ENCODE data around the gene GFRA1. TPM values are rescaled to one million over a fixed set of nuclear protein-coding genes. Genes with fewer than 3 reads are reported as not detected.
A peak's percentile ranks its signal among the peaks of the same experiment; 100 is the strongest.
"Not testable (repeated sequence)": the region's sequence is repeated elsewhere in the genome, so short reads cannot be mapped to it uniquely, and the experiment has no call there.

GFRA1 gene
- total RNA-seq, 1 experiment from 2014 or later, result 0.72 TPM

DNA sequence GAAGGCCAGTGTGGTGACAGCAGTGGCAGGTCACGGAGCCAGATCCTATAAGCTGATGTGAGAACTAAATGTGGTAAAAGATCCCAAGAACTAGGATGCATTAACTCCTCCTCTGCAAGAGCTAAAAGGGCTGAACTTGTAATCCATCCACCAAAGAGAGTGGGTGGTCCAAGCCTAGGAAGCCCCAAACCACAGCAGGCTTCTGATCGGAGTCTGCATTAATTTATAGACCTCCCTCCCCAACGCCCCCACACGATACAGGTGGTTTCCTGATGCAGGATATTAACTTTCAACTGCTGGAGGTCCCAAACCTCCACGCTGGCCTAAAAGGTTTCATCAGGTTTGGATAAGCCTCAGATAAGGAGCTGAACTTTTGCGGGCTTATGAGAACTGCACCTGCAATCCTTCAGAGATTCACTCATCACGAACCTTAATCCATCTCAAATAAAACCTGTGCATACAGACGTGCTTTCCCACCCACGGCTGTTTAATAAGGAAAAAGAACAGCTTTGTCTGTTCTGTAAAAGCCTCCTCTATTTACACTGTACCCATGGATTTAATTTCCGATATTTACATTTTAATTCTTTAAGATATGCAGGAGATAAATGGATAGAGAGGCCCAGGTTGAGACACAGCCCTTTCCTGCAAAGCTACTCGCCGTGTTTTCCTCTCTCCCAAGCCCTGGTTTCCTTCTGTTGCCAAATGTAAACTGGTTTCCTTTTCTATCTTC, 74.9 kb downstream of the GFRA1 start:
- no peak for DNase-seq (ENCODE audit: low read depth)

DNA sequence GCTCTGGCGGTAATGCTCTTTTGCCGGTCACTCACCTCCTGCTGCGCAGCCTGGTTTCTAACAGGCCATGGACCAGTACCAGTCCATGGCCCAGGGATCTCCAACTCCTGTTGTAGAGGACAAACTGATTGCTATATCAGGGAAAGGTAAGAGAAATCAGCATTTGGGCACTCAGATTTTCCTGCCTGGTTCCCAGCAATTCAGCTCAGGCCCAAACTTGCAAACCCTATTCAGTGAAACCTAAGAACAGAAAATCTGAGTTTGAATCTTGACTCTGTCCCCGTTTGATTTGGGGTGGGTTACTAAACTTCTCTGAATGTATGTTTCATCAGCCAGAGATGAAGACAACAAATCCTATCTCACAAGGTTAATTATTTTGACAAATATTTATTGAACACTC, 77.4 kb downstream of the GFRA1 start:
- no peak for DNase-seq (ENCODE audit: low read depth)

DNA sequence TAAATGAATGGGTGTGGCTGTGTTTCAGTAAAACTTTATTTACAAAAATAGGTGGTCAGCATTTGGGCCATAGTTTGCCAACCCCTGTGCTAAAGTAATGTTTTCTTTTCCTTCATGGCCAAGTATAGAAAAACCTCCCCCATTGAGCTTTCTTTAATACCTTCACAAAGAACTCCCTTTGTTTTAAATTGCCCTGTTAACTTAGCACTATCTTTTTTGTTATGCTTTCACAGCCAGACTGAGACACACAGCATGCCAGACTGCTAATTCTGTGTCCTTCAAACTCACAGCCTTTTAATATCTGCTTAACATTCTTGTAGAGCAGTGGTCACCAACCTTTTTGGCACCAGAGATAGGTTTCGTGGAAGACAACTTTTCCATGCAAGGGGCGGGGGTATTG, 78.0 kb downstream of the GFRA1 start:
- DNase-seq (ENCODE audit: low read depth), result no peak

DNA sequence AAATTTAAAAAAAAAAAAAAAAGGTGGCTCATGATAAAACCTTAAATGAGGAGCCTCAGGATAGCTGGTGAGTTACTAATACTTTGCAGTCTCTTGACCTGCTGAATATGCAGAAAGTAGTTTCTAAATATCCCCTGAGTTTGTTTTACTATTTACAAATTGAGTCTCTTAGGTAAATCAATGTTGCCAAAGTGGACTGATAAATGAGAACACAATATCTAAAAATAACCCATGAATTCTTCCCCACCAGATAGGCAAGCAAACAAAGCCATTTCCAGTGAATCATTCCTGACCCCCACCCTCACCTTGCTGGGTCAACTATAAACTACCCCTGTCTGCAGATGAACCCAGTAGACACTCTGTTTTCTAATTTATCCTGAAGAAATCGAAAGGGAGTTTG, 78.9 kb downstream of the GFRA1 start:
- no peak for DNase-seq (ENCODE audit: low read depth)

DNA sequence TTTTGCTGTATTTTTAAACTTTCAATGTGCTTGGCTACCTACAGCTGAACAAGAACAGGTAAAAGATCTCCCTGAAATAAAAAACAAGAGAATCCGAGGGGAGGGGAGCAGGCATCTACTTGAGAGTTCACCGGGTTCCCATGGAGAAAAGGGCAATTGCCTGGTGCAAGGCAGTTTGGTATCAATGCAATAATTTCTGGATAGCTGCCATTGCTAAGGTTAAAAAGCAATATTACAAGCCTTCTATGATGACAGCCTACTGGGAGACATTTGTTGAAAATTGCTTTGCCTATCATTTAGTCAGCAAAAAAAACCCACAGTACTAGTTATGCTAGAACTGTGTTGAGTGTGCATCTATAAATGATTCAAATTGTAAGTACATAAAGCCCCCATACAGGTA, 82.1 kb downstream of the GFRA1 start:
- DNase-seq (ENCODE audit: low read depth), result no peak

DNA sequence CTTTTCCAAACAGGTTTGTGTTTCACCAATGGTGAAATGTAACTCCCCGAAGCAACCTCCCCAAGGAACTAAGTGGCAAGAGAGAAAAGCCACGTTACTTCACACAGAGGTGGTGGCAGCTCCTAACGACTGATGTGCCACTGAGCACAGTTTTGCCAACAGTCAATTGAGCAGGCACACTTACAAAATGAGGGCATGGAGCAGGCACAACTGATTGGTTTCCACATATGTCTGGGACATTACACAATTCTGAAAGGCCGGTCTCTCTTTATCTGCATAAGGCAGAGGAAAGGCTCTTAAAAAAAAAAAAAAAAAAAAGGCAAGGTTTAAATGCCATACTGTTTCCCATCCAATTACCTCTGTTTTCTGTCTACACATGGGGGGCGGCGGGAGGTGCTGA, 86.7 kb downstream of the GFRA1 start:
- DNase-seq (ENCODE audit: low read depth), result no peak

DNA sequence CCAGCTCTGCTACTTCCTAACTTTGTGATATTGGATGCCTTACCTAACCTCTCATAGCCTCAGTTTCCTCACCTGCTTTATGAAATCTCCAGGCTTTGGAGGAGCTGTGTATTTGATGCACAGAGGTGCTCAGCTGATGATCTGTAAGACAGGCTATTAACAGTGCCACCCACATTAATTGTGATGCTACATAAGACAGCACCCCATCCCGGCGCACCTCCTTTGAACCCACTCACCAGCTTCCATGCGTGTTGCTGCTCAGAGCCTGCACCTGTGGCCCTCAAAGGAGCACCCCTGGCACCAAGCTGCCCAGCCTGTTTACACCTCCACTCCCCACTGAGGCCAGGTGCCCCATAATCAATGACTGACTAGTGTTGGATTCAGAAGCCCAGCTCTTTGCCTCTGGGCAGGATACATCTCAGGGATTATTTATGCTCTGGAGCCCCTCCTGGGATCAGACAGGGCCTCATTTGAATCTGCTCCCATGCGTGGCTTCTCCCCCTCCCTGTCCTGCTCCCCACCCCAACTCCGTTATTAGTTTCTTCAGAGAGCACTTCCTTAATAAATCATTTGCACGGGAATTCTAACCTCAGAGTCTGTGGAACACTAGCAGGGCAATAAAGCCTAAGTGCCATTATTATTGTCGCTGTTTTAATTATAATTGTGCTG, 87.7 kb downstream of the GFRA1 start:
- DNase-seq (ENCODE audit: low read depth), result no peak

DNA sequence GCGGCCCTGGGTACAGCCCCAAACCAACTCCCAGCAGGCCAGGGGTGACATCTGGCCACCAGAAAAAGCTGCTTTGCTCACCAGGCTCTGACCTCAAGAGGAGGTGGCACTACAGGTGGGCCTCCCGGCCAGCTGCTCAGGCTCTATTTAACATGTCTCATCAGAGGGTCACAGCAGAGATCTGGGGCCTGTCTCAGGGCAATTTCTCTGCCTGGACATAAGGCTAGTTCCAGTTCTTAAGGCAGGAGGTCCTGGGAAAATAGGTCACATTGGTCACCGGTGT, 88.6 kb downstream of the GFRA1 start:
- no peak for DNase-seq (ENCODE audit: low read depth)

DNA sequence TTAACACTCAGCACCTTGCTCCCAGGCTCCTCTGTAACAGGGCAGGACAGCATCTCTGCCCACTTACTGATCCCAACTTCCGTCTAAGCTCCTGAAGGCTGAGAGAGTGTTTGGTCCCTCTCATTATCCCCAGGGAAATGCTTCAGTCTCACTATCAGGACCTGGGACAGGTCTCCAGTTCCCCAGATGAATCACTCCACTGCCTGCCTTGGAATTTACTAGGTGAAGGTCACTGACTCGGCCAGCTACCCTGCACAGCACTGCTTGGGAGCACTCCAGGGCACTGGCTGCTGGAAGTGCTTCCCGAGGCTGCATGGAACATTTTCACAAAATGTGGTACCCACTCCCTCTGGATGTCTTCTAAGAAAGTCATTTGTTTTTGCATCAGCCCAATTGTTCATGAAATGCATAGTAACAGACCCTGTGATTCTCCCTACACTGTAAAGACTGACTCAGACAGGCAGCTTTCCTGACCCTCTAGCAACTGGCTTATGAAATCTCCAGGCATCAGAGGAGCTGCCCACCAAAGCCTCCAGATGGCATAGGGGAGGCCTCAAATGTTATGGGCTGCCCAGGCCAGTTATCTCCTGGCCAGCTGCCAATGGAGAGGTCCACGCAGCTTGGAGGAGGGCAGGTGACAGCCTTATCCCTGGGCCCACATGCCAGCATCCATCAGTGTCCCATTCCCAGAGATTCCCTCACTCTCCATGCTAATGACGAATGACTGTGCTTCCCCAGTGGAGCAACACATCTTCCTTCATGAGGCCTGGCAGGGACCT, 89.1 kb downstream of the GFRA1 start:
- no peak for DNase-seq (ENCODE audit: low read depth)

DNA sequence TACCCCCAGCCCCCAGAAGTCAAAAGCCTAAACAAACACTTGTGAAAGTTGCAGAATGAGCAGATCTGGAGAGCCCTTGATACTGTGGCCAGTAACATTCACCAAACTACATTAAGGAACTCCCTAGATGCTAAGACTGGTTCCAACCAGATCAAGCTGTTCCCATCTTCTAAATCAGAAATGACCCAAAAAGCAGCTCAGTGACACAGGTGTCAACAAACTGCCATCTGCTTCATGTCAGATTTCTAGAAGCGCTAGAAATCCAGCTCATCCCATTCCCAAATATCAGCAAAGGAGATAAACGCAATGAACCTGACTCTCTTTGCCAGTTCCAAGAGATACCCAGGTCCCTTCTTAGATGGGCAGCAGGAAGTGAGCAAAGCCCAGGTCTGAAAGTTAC, 90.6 kb downstream of the GFRA1 start:
- no peak for DNase-seq (ENCODE audit: low read depth)

DNA sequence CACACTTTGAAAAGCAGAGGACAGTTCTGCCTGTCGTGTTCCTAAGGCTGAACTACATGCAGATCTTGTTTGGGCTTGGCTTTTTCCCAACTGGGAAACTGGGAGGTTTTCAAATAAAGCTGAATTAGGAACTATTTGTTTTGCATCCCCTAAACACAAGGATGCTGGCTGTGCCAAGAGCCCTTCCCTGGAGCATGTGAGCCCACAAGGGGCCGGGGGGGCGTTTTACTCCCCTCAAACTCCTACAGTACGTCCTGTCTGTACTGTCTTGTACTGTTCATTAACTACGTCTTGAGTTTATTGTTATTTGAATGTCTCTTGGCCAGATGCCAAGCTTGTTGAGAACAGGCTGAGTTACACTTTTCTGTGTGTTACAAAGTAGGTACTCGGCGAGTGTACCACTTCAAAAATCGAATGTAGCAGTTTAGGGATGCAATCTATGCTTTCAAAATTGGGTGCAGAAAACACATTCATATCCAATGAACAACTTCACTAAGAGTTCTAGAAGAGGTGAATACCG, 94.9 kb downstream of the GFRA1 start:
- DNase-seq (ENCODE audit: low read depth), result no peak

DNA sequence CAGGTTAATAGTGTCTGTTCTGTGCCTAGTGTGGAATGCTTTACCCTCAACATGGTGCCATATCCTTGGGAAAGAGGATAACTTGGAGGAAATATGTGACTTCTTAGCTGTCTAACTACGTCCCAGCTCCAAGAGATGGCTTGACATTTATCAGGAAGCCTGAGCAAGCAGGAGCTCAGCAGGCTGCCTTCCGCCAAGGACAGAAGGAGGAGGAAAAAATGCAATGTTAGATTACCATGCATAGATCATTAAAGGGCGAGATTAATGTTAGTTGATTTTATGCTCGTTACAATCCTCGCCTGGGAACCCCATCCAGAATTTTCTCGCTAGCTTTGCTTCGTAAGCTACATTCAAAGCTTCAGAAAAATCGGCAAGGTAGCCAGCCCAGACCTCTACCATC, 97.8 kb downstream of the GFRA1 start:
- DNase-seq (ENCODE audit: low read depth), result no peak

DNA sequence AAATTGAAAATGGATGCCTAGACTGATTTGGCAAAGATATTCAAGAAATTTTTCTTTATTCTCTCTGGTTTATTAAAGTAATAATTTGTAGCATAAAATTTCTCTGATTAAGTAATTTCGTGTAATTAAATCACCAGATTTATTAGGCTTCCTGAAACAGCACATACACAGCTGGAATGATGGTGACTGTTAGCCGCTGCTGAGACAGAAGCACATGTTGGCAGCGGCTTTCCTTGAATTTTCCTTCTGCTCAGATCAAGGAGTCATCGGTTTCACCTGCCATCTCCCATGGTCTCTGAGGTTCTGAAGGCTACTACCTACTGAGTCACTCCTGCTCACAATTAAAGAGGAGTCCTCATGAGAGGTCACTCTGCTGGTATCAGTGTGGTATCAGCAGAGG, 101.5 kb downstream of the GFRA1 start:
- no peak for DNase-seq (ENCODE audit: low read depth)

DNA sequence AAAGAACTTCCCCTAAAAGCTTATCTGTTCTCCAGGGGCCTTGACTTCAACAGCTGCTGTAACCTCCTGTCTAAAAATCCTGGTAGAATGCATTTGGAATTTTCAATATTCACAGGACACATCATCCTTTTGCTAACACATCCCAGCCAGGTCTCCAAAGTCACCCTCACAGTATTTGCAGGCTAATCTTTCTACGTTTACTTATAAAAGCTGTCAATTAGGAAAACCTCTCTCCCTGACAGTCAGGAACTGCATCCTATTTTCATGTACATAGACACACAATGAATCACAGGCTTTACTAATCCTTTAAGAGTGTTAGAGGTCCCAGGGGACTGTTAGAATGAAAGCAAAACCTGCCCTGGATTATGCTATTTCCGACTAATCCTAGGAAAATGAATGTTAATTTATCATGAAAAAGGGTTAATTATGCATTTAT, 102.2 kb downstream of the GFRA1 start:
- DNase-seq (ENCODE audit: low read depth), result no peak

DNA sequence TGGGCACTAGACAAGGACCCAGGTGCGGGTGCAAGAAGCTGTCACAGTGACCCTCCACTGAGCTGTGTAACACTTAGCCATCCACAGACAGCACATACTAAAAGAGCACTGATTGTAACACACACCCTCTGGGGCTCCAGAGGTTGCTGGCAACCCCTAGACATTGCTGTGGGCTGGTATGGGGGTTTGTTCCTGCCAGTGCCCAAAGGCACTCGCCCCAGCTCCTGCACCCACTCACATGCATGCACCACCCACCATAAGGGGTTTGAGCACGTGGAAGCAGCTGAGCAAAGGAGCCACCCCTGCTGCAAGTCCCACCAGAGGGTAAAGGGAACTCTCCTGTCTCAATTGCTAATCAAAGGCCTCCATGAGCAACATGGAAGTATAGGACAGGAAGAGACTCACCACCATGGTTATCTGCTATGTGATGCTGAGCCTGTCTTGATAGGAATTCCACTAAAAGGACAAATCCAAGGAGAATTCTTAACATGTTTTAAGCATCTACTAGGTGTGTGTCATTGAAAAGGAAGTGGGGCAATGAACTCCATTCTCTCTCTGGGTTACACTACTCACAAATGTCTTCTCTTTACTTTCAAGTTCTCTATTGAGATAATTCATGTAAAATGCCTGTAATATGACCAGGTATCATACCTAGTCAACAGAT, 103.1 kb downstream of the GFRA1 start:
- no peak for DNase-seq (ENCODE audit: low read depth)

DNA sequence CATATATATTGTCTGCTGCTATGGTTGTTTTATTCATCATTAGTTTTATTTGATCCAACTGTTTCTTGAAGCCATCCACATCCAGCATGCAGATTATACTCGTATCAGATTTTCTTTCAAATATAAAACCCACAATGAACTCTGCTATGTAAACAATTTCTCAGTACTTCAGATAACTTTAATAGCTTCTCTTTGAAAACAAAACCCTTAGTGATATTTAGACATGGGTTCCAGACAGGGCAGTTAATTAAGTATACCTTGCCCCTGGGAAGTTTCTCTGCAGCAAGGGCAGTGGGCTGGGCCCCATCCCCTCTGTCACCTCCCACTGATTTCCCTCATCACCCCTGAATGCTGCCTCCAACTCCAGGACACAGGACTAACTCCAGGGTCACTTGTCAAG, 104.3 kb downstream of the GFRA1 start:
- DNase-seq (ENCODE audit: low read depth), result no peak

DNA sequence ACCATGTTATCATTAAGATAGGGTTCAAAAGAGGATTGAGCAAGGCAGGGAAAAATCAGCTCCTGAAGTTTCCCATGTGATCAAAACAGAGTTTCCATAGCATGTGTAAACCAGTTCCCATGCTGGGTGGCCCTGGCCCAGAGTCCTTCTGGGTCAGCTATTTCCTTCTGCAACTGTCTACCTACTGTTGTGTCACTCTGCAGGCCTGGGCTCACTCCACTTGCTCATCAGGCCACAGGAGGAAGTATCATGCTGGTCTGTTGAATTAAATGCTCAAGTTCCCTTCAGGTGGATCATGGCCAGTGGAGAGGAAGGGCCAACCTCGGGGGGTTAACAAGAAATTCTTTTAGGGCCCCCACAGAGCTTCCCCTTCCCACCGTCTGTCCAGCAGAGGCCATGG, 104.7 kb downstream of the GFRA1 start:
- DNase-seq (ENCODE audit: low read depth), result no peak

DNA sequence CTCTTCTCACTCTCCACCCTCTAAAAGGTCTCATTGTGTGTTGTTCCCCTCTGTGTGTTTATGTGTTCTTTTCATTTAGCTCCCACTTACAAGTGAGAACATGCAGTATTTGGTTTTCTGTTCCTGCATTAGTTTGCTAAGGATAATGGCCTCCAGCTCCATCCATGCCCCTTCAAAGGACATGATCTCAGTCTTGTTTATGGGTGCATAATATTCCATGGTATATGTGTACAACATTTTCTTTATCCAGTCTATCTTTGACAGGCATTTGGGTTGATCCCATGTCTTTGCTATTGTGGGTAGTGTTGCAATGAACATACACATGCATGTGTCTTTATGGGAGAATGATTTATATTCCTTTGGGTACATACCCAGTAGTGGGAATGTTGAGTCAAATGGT, 107.1 kb downstream of the GFRA1 start:
- not testable (repeated sequence) for DNase-seq (ENCODE audit: low read depth)

DNA sequence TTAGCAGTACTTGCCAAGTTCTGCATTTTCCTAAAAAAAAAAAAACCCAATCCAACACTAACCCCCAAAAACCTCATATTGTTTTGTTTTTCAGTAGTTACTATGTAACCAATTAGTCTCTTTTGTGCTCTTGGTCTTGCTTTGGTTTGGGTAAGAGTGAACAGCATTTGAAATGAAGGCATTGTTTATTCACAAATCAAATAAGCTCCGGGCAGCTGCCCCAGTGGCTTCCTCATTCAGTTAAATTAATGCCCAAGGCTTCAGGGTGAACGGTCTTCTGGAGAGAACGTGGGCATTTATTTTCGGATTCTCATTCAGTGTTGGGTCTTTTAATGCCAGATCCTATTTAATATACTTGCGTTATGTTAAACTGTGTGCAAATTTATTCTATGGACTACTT, 108.7 kb downstream of the GFRA1 start:
- peak; percentile 15 for DNase-seq (ENCODE audit: low read depth)

DNA sequence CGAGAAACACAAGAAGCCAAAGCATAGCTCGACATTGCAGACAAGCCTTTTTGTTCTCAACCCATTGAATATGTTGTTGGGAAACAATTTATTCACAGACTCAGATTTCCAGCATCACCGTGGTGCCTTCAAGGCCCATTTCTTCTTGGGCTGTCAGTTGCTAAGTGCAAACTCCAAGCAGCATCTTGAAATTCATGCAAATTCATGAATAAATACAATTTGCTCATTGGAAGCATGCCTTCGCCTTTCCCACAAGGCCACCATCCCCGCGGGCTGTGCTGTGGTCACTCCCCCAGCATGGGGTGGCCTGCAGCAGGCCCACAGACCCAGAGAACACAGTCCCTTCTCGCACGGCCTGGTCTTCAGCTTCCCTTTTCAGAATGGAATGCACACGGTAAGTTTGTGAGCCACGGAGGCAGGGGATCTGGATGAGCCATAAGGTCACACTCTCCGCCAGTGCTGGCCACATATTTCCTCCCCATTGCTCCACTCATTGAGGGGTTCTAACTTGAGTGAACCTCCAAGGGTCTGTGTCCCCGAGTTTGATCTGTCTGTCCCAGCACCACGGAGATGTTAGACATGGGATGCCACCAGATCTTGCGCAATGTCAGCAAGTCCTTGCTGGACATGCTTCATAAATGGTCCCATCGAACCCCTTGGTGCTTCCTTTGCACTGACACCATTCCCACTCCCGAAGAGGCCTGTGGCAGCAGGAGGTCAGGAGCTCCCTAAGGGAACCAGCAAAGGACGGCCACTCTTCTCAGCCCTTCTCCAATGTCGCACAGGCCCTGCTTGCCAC, 109.5 kb downstream of the GFRA1 start:
- no peak for DNase-seq (ENCODE audit: low read depth)

DNA sequence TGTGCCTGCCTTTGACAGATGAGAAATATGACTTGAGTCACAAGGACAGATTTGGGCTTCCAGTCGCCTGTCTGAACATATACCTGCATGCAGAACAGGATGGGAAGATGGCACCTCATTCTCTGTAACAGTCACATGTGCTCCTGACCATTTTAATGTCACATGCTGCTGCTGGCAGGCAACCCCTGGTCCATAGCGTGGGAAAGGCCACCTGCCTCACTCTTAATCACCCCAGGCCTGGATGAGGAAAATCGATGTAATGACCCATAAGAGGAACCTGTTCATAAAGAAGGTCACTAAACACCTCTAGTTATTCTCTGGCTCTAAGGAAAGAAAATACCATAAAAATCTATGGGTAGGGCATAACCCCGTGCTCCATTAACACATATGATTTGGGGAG, 110.2 kb downstream of the GFRA1 start:
- no peak for DNase-seq (ENCODE audit: low read depth)

DNA sequence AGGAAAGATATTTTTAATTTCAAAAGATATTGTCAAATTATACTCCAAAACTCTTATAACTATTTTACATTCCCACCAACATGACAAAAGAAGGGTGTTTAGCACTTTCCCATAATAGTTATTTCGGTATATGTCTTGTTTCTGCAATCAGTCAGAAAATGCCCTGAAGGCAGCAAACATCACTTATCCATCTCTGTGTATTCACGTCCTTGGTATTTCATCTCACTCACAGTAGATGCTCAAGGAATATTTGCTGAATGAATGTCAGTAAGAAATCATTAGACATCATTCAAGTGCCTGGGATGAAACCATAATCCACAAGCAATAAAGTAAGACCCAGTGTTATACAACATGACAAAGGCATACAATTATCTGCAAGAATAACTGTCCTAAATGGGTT, 112.7 kb downstream of the GFRA1 start:
- peak; percentile 0 for DNase-seq (ENCODE audit: low read depth)
